GM19467 (cell line): ENCODE results near the gene LOXL4.

ENCODE experiments used
- ATAC-seq: cut with Tn5 transposase; IDR thresholded peaks from one replicate; pipeline ENCODE4 v1.9.1; 2021; ENCODE audit warnings: mild to moderate bottlenecking, moderate library complexity; ENCODE audit not compliant: unreplicated experiment

LOXL4 gene

GRCh38 chr10:98202378-98202777 is 65.6 kb downstream of the LOXL4 start:
- ATAC-seq = no peak

GRCh38 chr10:98201760-98202159 is 66.2 kb downstream of the LOXL4 start:
- ATAC-seq = no peak
